ENCODE measurements around the gene LENG8. TPM values are rescaled to one million over a fixed set of nuclear protein-coding genes. Genes with fewer than 3 reads are reported as not detected.
A peak's percentile ranks its signal among the peaks of the same experiment; 100 is the strongest.

The LENG8 gene
- total RNA-seq, 4 donors from 2014 or later, result 124 to 219 (median 157) TPM

DNA sequence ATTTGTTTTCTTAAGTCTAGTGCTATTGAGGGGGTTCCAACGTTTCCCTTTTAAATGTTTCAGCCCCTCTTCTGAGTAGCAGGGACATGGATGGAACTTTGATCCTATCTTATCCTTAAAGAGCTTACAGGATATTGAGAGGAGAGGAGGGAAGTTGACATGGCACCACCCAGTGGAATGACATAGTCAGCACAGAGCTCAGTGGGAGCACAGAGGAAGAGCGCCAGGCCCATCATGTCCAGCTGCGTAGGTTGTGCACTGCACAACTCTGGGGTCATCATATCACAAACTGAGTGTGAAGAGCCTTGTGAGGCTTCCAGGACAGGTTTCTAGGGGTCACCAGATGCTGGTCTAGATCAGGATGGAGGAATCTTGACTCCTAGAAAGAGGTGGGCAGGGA lies 28.7 kb downstream of the LENG8 start:
- Histone ChIP-seq H3K4me1 (peaks cover 0 to 8% of the 10 kb centered on the region in 2 donors), H3K27me3 (no peaks in the 10 kb centered on the region), H3K9me3 (no peaks in the 10 kb centered on the region), H3K4me3 (replicated peaks in 1 of 3) (no peak overlapping the region), H3K36me3 (no peaks in the 10 kb centered on the region), H3K27ac (no peak overlapping the region)
- WGBS, 2 donors, result 64 to 68% methylated on average over 3 of the region's 3 CpGs
- no peak for DNase-seq
- intact Hi-C loops (cut with DNase I), result no loop called here
- TF ChIP-seq, protein P1, sequence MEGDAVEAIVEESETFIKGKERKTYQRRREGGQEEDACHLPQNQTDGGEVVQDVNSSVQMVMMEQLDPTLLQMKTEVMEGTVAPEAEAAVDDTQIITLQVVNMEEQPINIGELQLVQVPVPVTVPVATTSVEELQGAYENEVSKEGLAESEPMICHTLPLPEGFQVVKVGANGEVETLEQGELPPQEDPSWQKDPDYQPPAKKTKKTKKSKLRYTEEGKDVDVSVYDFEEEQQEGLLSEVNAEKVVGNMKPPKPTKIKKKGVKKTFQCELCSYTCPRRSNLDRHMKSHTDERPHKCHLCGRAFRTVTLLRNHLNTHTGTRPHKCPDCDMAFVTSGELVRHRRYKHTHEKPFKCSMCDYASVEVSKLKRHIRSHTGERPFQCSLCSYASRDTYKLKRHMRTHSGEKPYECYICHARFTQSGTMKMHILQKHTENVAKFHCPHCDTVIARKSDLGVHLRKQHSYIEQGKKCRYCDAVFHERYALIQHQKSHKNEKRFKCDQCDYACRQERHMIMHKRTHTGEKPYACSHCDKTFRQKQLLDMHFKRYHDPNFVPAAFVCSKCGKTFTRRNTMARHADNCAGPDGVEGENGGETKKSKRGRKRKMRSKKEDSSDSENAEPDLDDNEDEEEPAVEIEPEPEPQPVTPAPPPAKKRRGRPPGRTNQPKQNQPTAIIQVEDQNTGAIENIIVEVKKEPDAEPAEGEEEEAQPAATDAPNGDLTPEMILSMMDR (IDR thresholded peaks at IDR 0.05), result no peak
- no peak for TF ChIP-seq POLR2A (IDR thresholded peaks at IDR 0.05)

DNA sequence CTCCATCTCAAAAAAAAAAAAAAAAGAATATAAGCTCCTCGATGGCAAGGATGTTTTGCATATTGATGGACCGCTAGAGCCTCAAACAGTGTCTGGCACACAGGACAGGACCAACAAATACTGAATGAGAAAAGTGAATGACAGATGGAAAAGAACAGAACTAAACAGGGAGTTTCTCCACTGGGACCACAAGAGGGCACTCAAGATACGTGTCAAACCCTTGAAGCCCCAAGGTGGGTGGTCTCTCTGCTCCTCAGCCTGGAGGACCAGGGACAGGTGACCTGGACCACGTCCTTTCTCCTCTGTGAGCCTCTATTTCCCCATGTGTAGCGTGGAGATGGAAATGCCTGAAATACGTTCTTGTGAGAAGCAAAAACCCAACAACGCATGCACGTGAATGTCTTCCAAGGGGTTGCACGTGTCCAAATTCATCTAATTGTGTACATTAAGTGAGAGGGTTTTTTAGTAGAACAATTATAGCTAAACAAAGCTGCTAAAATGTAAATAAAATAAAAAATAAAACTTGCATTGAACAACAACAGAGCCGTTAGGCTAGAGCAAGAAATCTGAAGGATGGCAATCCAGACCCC lies 29.8 kb downstream of the LENG8 start:
- no peak overlapping the region for H3K4me3 ChIP-seq (replicated peaks in 1 of 3)
- intact Hi-C loops (cut with DNase I), result no loop called here
- WGBS, 2 donors, result 12 to 14% methylated on average over 10 of the region's 10 CpGs
- no peak for TF ChIP-seq POLR2A (IDR thresholded peaks at IDR 0.05)
- TF ChIP-seq, protein P1 (IDR thresholded peaks at IDR 0.05), result peak in 2 of 6 experiments; percentile 26 to 53
- H3K27me3 ChIP-seq, result no peaks in the 10 kb centered on the region
- DNase-seq, result no peak
- H3K4me1 ChIP-seq, result no peaks in the 10 kb centered on the region
- H3K36me3 ChIP-seq, result no peaks in the 10 kb centered on the region
- H3K9me3 ChIP-seq, result no peaks in the 10 kb centered on the region
- no peak overlapping the region for H3K27ac ChIP-seq

DNA sequence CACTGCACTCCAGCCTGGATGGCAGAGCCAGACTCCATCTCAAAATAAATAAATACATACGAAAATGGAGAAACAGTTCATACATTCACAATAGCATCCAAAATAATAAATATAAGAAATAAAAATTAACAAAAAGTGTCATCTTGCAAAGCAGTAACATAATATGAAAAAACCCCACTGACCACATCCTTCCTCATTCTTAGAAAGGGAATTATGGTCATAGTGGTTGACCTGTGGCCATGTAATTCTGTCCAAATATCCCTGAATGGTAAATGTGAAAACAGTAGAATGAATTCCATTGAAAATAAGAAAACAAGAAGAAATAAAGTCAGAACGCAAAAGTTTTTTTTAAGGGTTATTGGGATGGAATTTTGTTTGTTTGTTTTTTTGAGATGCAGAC lies 31.1 kb downstream of the LENG8 start:
- TF ChIP-seq, protein P1 (IDR thresholded peaks at IDR 0.05), result no peak
- TF ChIP-seq POLR2A (IDR thresholded peaks at IDR 0.05), result no peak
- Histone ChIP-seq H3K27me3 (no peaks in the 10 kb centered on the region), H3K4me1 (no peaks in the 10 kb centered on the region), H3K27ac (no peak overlapping the region), H3K4me3 (replicated peaks in 1 of 3) (no peak overlapping the region), H3K36me3 (no peaks in the 10 kb centered on the region), H3K9me3 (no peaks in the 10 kb centered on the region)
- 73 to 79% methylated on average over 2 of the region's 2 CpGs for WGBS, 2 donors
- intact Hi-C loops (cut with DNase I), result no loop called here
- DNase-seq, result no peak

DNA sequence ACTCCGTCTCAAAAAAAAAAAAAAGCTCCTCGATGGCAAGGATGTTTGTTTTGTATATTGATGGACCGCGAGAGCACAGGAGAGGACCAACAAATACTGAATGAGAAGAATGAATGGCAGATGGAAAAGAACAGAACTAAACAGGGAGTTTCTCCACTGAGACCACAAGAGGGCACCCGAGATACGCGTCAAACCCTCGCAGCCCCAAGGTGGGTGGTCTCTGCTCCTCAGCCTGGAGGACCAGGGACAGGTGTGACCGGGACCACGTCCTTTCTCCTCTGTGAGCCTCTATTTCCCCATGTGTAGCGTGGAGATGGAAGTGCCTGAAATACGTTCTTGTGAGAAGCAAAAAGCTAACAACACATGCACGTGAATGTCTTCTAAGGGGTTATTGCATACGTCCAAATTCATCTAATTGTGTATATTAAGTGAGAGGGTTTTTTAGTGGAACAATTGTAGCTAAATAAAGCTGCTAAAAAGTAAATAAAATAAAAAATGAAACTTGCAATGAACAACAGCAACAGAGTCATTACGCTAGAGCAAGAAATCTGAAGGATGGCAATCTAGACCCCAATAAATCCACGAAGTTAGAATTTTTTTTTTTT lies 32.4 kb downstream of the LENG8 start:
- TF ChIP-seq POLR2A (IDR thresholded peaks at IDR 0.05), result no peak
- TF ChIP-seq, protein P1 (IDR thresholded peaks at IDR 0.05), result peak in 5 of 6 experiments; percentile 12 to 63 (median 27)
- no peaks in the 10 kb centered on the region for H3K27me3 ChIP-seq
- WGBS, 2 donors, result 12 to 14% methylated on average over 16 of the region's 16 CpGs
- H3K4me3 ChIP-seq (replicated peaks in 1 of 3), result no peak overlapping the region
- DNase-seq, result no peak
- no peaks in the 10 kb centered on the region for H3K36me3 ChIP-seq
- no peaks in the 10 kb centered on the region for H3K4me1 ChIP-seq
- no peak overlapping the region for H3K27ac ChIP-seq
- intact Hi-C loops (cut with DNase I), result no loop called here
- no peaks in the 10 kb centered on the region for H3K9me3 ChIP-seq

DNA sequence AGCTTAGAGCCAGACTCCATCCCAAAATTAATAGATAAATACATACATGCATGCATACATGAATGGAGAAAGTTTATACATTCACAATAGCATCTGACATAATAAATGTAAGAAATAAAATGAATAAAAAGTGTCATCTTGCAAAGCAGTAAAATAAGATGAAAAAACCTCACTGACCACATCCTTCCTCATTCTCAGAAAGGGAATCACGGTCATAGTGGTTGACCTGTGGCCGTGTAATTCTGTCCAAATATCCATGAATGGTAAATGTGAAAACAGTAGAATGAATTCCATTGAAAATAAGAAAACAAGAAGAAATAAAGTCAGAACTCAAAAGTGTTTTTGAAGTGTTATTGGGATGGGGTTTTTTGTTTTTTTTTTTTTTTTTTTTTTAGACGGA lies 33.9 kb downstream of the LENG8 start:
- WGBS, 2 donors, result 69 to 82% methylated on average over 3 of the region's 3 CpGs
- H3K36me3 ChIP-seq, result no peaks in the 10 kb centered on the region
- H3K4me3 ChIP-seq (replicated peaks in 1 of 3), result no peak overlapping the region
- H3K27ac ChIP-seq, result no peak overlapping the region
- intact Hi-C loops (cut with DNase I), result no loop called here
- no peaks in the 10 kb centered on the region for H3K9me3 ChIP-seq
- no peak for DNase-seq
- H3K27me3 ChIP-seq, result no peaks in the 10 kb centered on the region
- no peak for TF ChIP-seq POLR2A (IDR thresholded peaks at IDR 0.05)
- TF ChIP-seq, protein P1 (IDR thresholded peaks at IDR 0.05), result no peak
- H3K4me1 ChIP-seq, result no peaks in the 10 kb centered on the region

Data from thyroid gland (tissue), 4 donors.